HG02973 (cell line): Measurements from ENCODE around the gene TNFRSF1A.

ENCODE experiments used
- ATAC-seq: cut with Tn5 transposase; IDR thresholded peaks from one replicate; pipeline ENCODE4 v1.9.1; 2021; ENCODE audit warnings: moderate library complexity; ENCODE audit not compliant: unreplicated experiment

Gene TNFRSF1A

DNA sequence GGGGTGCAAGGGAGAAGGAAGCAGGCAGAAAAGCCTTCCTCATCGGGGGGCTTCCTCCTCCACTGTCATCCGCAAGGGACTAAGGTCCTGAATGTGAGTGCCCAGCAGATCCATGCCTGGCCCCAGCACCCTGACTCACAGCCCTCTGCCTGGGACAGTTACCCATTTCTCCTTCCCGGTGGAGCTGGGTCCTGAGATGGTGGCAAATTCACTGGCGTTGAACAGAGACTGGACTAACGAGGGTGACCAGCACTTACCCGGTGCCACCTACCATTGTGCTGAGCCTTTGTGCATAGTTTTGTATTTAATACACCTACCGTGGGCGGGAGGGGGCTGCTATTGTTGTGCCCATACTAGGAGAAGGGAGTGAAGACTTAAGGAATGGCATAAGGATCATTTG, 62.2 kb downstream of the TNFRSF1A start:
- ATAC-seq: no peak

DNA sequence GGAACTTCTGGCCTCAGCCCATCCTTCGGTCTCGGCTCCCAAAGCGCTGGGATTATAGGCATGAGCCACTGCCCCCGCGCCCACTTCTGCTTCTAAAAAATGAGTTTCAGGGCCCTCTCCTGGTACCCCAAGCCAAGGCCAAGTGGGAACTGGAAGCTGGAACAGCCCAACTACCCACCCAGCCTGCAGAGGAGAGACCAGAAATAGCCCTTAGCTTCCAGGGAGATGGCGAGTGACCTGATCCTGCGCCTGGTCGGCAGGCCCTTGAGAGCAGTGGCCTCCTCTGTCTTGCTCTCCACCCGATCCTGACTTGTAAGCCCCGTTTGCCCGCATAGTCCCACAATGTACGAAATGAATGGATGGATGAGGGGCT, 62.6 kb downstream of the TNFRSF1A start:
- no peak for ATAC-seq
